Right lobe of liver (tissue), 4 donors: ENCODE measurements around the gene R3HCC1L.

Experiments used
- POLR2A ChIP-seq: fragments of 450-650 bp; IDR thresholded peaks from one replicate; pipeline ENCODE4 v1.6.1; 2017; ENCODE audit warnings: antibody characterized with exemption, mild to moderate bottlenecking
- TF ChIP-seq, protein P1 (sequence below), 4 donors: fragments of 200-600 bp in 3 of 4; fragments of 450-650 bp in 1 of 4; IDR thresholded peaks; one replicate each; pipeline versions ENCODE4 v1.5.1 to v1.8.0; 2016 to 2022; ENCODE audit warnings: antibody characterized with exemption in 4 of 4, mild to moderate bottlenecking in 2 of 4
- donor health status: DM: no; HTN: no; CAD: no.
- donor health status: DM: no; HTN: no; CAD: no.
- donor health status: DM: no; HTN: yes; CAD: no.

DNA sequence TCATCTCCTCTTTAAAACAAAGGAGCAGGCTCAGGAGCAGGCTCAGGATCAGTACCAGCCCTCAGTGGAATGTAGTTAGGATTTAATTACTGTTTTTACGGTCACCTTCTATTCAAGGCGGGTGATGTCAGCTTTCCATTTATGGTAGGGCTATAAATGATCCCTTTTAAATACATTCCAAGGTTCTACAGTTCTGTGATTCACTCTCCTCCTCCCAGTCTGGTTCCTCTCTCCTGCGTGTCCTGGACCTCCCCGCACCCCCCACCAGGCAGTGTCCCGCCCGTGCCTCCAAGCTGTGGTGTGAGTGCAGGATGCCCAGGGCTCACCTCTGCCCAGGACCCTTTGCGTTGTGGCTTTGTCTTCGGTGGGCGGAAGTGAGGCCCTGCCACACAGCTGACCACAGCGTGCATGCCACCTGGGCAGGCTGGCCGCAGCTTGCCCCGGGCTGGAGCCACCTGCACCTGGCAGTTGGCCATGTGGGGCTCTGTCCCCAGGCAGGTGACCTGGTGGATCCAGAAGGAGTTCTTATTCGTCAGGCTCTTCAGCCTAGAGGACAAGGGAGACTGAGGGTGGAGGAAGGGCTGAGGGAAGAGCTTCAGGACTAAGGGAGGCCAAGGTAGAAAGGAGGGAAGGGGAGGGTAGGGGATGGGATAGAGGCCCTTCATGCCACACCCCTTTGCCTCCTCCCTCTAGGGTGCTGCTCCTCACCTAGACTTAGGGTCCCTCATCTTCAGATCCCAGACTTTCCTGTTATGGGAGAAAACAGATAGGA, 124.4 kb downstream of the R3HCC1L start:
- TF ChIP-seq, protein P1, sequence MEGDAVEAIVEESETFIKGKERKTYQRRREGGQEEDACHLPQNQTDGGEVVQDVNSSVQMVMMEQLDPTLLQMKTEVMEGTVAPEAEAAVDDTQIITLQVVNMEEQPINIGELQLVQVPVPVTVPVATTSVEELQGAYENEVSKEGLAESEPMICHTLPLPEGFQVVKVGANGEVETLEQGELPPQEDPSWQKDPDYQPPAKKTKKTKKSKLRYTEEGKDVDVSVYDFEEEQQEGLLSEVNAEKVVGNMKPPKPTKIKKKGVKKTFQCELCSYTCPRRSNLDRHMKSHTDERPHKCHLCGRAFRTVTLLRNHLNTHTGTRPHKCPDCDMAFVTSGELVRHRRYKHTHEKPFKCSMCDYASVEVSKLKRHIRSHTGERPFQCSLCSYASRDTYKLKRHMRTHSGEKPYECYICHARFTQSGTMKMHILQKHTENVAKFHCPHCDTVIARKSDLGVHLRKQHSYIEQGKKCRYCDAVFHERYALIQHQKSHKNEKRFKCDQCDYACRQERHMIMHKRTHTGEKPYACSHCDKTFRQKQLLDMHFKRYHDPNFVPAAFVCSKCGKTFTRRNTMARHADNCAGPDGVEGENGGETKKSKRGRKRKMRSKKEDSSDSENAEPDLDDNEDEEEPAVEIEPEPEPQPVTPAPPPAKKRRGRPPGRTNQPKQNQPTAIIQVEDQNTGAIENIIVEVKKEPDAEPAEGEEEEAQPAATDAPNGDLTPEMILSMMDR (IDR thresholded peaks at IDR 0.05) = no peak
- TF ChIP-seq POLR2A = no peak
